Astrocyte (in vitro differentiated cells and primary cell): ENCODE measurements around the gene MOGAT3.

Source experiments
- EZH2 ChIP-seq: IDR thresholded peaks from 2 replicates; pipeline ENCODE4 v1.6.1; 2012; ENCODE audit warnings: mild to moderate bottlenecking, low read length, inconsistent platforms; ENCODE audit not compliant: insufficient read depth
- TF ChIP-seq, protein P1 (sequence below): IDR thresholded peaks from 2 replicates; pipeline ENCODE4 v1.5.1; 2011; ENCODE audit warnings: low read depth, mild to moderate bottlenecking, inconsistent platforms, low read length, moderate library complexity; ENCODE audit not compliant: insufficient read depth

DNA sequence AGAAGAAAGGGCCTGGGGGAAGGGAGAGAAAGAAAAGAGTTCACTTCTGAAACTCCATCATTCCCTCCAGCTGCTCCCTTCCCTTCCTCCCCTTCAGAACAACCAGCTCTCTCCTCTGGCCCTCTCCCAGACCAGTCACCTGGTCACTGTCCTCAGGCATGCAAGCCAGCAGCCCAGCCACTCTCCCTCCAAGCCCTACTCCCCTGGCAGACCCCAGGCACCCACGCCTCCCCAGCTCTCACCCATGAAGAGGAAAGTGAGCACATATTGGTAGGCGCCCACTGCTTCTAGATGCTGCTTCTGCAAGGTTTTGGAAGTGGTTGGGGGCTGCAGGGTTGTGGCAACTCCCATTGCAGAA lies 353 bp downstream of the MOGAT3 start:
- TF ChIP-seq, protein P1, sequence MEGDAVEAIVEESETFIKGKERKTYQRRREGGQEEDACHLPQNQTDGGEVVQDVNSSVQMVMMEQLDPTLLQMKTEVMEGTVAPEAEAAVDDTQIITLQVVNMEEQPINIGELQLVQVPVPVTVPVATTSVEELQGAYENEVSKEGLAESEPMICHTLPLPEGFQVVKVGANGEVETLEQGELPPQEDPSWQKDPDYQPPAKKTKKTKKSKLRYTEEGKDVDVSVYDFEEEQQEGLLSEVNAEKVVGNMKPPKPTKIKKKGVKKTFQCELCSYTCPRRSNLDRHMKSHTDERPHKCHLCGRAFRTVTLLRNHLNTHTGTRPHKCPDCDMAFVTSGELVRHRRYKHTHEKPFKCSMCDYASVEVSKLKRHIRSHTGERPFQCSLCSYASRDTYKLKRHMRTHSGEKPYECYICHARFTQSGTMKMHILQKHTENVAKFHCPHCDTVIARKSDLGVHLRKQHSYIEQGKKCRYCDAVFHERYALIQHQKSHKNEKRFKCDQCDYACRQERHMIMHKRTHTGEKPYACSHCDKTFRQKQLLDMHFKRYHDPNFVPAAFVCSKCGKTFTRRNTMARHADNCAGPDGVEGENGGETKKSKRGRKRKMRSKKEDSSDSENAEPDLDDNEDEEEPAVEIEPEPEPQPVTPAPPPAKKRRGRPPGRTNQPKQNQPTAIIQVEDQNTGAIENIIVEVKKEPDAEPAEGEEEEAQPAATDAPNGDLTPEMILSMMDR = no peak
- no peak for TF ChIP-seq EZH2
